Dedifferentiated amniotic fluid mesenchymal stem cell (primary cell): ENCODE data around the gene SPTLC2.

Experiments used
- DNase-seq: peaks from one replicate; pipeline ENCODE4 v3.0.0-alpha.2; 2016; ENCODE audit errors: extremely low spot score

Gene SPTLC2

GRCh38 chr14:77469067-77469505 lies 147.4 kb downstream of the SPTLC2 start:
- DNase-seq: no peak

GRCh38 chr14:77467801-77468200 lies 148.6 kb downstream of the SPTLC2 start:
- no peak for DNase-seq

- DNase-seq: peak; percentile 85
Observed at GRCh38 chr14:77459072-77459723, 157.2 kb downstream of the SPTLC2 start.

GRCh38 chr14:77458249-77458950 lies 158.0 kb downstream of the SPTLC2 start:
- DNase-seq: no peak

GRCh38 chr14:77457522-77458248 lies 158.8 kb downstream of the SPTLC2 start, which contains the start of the genes AHSA1 and VIPAS39:
AHSA1 (plus strand) TSS chr14:77458093; CDS start chr14:77458190, 97 bp downstream.
VIPAS39 (minus strand) TSS chr14:77457601; CDS start chr14:77454102, 3,499 bp downstream.
- peak; percentile 99 for DNase-seq

GRCh38 chr14:77457115-77457521 lies 159.3 kb downstream of the SPTLC2 start:
- DNase-seq: no peak
